Measurements from ENCODE around the gene FAM83B. TPM values are rescaled to one million over a fixed set of nuclear protein-coding genes. Genes with fewer than 3 reads are reported as not detected.

Gene FAM83B
- total RNA-seq, 1 experiment from 2014 or later = 5.7 TPM

DNA sequence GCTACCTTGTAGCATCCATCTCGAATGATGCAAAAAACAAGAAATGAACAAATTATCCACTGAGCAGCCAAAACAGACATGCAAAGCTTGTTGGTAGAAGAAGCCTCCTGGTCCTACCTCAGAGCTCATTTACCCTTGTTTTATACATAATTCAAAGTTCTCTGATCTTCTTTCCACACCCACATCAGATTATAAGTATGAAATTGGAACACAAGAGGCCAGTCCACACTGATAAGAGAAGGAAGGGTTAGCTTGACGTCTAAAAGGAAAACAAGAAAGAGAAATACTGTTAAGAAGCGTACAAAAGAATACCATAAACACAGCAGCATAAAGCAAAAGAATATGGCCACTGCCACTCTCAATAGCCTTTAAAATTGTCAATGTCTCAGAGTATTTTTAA is 49.7 kb downstream of the FAM83B start:
- Histone ChIP-seq H2BK12ac (ENCODE audit: insufficient read length, low read depth, low read length) (no peak overlapping the region), H3K4me2 (ENCODE audit: insufficient read depth, insufficient read length, low read length) (no peak overlapping the region), H2BK15ac (ENCODE audit: low read depth, low read length) (no peak overlapping the region), H3K4me1 (ENCODE audit: insufficient read depth, low read length) (no peaks in the 10 kb centered on the region), H2BK20ac (ENCODE audit: low read depth, low read length, poor library complexity, severe bottlenecking) (no peak overlapping the region), H3K14ac (ENCODE audit: insufficient read depth, low read length) (no peak overlapping the region), H3K23ac (ENCODE audit: insufficient read length, low read depth, low read length) (no peak overlapping the region), H3K4ac (ENCODE audit: low read depth, low read length) (no peak overlapping the region), H3K79me2 (ENCODE audit: insufficient read depth, low read length) (no peaks in the 10 kb centered on the region), H3K79me1 (ENCODE audit: insufficient read depth, low read depth, low read length, poor library complexity, severe bottlenecking) (no peaks in the 10 kb centered on the region), H3T11ph (ENCODE audit: low read length) (no peak overlapping the region), H3K56ac (ENCODE audit: insufficient read length, low read depth, low read length) (no peak overlapping the region), H4K5ac (ENCODE audit: insufficient read length, low read depth, low read length) (no peak overlapping the region), H2AK5ac (ENCODE audit: insufficient read length, low read length) (no peak overlapping the region), H3K27me3 (ENCODE audit: insufficient read depth, low read length) (no peaks in the 10 kb centered on the region), H3K18ac (ENCODE audit: insufficient read length, low read depth, low read length) (no peak overlapping the region), H2AFZ (ENCODE audit: low read length) (no peak overlapping the region), H4K20me1 (ENCODE audit: control insufficient read depth, insufficient read depth, insufficient read length) (no peaks in the 10 kb centered on the region), H3K27ac (ENCODE audit: insufficient read length, low read depth, low read length) (no peak overlapping the region), H2BK5ac (ENCODE audit: insufficient read length, low read length) (no peak overlapping the region), H4K8ac (replicated peaks; ENCODE audit: insufficient read length, low read depth, low read length) (no peak overlapping the region), H4K91ac (ENCODE audit: insufficient read length, low read depth, low read length) (no peak overlapping the region), H3K23me2 (ENCODE audit: insufficient read length, low read depth, low read length, poor library complexity, severe bottlenecking) (no peaks in the 10 kb centered on the region), H2BK120ac (ENCODE audit: low read depth, low read length, poor library complexity, severe bottlenecking) (no peak overlapping the region), H3K9me3 (ENCODE audit: control insufficient read depth, low read depth, low read length) (no peaks in the 10 kb centered on the region), H3K9ac (ENCODE audit: extremely low read depth, insufficient read length, low read length) (no peak overlapping the region)
- WGBS (ENCODE audit: extremely low coverage, insufficient read length, low lambda C conversion rate) = no CpG with 5 or more reads among the region's 3 CpGs
- Mint-ChIP-seq H3K4me3 (no peak overlapping the region), H3K9me3 (no peaks in the 10 kb centered on the region), H3K4me1 (peaks cover 11 to 16% of the 10 kb centered on the region in 2 experiments), H3K27ac (no peak overlapping the region), H3K36me3 (ENCODE audit: insufficient read depth in 1 of 3, low read depth in 3 of 3) (no peaks in the 10 kb centered on the region), H3K27me3 (ENCODE audit: low read depth) (no peaks in the 10 kb centered on the region)
- TF ChIP-seq, protein P1, sequence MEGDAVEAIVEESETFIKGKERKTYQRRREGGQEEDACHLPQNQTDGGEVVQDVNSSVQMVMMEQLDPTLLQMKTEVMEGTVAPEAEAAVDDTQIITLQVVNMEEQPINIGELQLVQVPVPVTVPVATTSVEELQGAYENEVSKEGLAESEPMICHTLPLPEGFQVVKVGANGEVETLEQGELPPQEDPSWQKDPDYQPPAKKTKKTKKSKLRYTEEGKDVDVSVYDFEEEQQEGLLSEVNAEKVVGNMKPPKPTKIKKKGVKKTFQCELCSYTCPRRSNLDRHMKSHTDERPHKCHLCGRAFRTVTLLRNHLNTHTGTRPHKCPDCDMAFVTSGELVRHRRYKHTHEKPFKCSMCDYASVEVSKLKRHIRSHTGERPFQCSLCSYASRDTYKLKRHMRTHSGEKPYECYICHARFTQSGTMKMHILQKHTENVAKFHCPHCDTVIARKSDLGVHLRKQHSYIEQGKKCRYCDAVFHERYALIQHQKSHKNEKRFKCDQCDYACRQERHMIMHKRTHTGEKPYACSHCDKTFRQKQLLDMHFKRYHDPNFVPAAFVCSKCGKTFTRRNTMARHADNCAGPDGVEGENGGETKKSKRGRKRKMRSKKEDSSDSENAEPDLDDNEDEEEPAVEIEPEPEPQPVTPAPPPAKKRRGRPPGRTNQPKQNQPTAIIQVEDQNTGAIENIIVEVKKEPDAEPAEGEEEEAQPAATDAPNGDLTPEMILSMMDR (conservative IDR thresholded peaks at IDR 0.05) = no peak
- DNase-seq = no peak

All from H9 (cell line).